SU-DHL-6 (cell line): ENCODE results near the gene NECAB2.

Experiments used
- H2AFZ ChIP-seq: fragments of 200-600 bp; sonication (generic); 2 replicates; pipeline ENCODE4 v1.6.1; 2014; ENCODE audit warnings: low read depth, mild to moderate bottlenecking, moderate library complexity, mixed read lengths, antibody characterized with exemption, low read length; ENCODE audit not compliant: severe bottlenecking
- H3F3A ChIP-seq: fragments of 200-600 bp; shearing (Covaris generic); 2 replicates; pipeline ENCODE4 v1.6.0; 2016; ENCODE audit warnings: antibody characterized with exemption, mild to moderate bottlenecking; ENCODE audit not compliant: insufficient read depth
- H3K27ac ChIP-seq: fragments of 200-600 bp; sonication (generic); 2 replicates; pipeline ENCODE4 v1.5.1; 2016; ENCODE audit warnings: low read depth, mild to moderate bottlenecking, low read length, moderate library complexity, mixed read lengths
- H3K27me3 ChIP-seq: fragments of 200-600 bp; sonication (generic), shearing (Covaris generic); 2 replicates; pipeline ENCODE4 v1.6.0; 2014; ENCODE audit warnings: mild to moderate bottlenecking, low read length
- H3K36me3 ChIP-seq: fragments of 200-600 bp; sonication (generic); 2 replicates; pipeline ENCODE4 v1.6.1; 2014; ENCODE audit warnings: mild to moderate bottlenecking, low read length, mixed read lengths
- H3K4me2 ChIP-seq: fragments of 300-600, 200-600 bp; shearing (Covaris generic), sonication (generic); 2 replicates; pipeline ENCODE4 v1.6.0; 2014; ENCODE audit warnings: low read length, low read depth, mild to moderate bottlenecking; ENCODE audit not compliant: poor library complexity, severe bottlenecking
- H3K4me3 ChIP-seq: fragments of 200-600 bp; sonication (generic); 2 replicates; pipeline ENCODE4 v1.5.1; 2014; ENCODE audit warnings: antibody characterized with exemption, low read length, mild to moderate bottlenecking, mixed read lengths; ENCODE audit not compliant: insufficient read depth, poor library complexity, severe bottlenecking
- H3K79me2 ChIP-seq: fragments of 200-600 bp; sonication (generic); 2 replicates; pipeline ENCODE4 v1.6.1; 2014; ENCODE audit warnings: mild to moderate bottlenecking, low read length, moderate library complexity; ENCODE audit not compliant: insufficient read depth
- H3K9ac ChIP-seq: fragments of 200-600 bp; sonication (generic); 2 replicates; pipeline ENCODE4 v1.7.0; 2014; ENCODE audit warnings: mild to moderate bottlenecking, low read length
- H3K9me2 ChIP-seq: fragments of 200-600 bp; sonication (generic); replicated peaks from 2 replicates; pipeline ENCODE4 v1.6.1; 2014; ENCODE audit warnings: low read length; ENCODE audit not compliant: insufficient read depth
- H3K9me3 ChIP-seq: fragments of 200-600 bp; sonication (generic); 2 replicates; pipeline ENCODE4 v1.6.1; 2014; ENCODE audit warnings: low read length, mixed read lengths; ENCODE audit not compliant: insufficient read depth
- H4K20me1 ChIP-seq: fragments of 200-600 bp; sonication (generic); 2 replicates; pipeline ENCODE4 v1.6.1; 2014; ENCODE audit warnings: low read depth, mild to moderate bottlenecking, antibody characterized with exemption, low read length, moderate library complexity, mixed read lengths
- CTCF ChIP-seq: fragments of 200-600 bp; sonication (generic); IDR thresholded peaks from one replicate; pipeline ENCODE4 v1.5.1; 2017; ENCODE audit warnings: antibody characterized with exemption, mild to moderate bottlenecking, low read length, moderate library complexity; ENCODE audit not compliant: insufficient read depth, poor library complexity, severe bottlenecking
- EZH2phosphoT487 ChIP-seq: fragments of 200-600 bp; sonication (generic), shearing (Covaris generic); conservative IDR thresholded peaks from 2 replicates; pipeline ENCODE4 v1.6.1; 2018; ENCODE audit warnings: mild to moderate bottlenecking, antibody characterized with exemption, low read length, moderate library complexity, mixed read lengths

NECAB2 gene

GRCh38 chr16:84007965-84008364, 39.9 kb downstream of the NECAB2 start:
- Histone ChIP-seq H3K27me3 (no peaks in the 10 kb centered on the region), H3K9me2 (no peaks in the 10 kb centered on the region), H3K36me3 (no peaks in the 10 kb centered on the region), H3K9me3 (no peaks in the 10 kb centered on the region), H2AFZ (no peak overlapping the region), H3K27ac (no peak overlapping the region), H4K20me1 (no peaks in the 10 kb centered on the region), H3K4me3 (no peak overlapping the region), H3K79me2 (no peaks in the 10 kb centered on the region), H3K4me2 (no peak overlapping the region), H3F3A (no peaks in the 10 kb centered on the region), H3K9ac (no peak overlapping the region)
- TF ChIP-seq EZH2phosphoT487 (no peak), CTCF (no peak)

GRCh38 chr16:84009282-84009681, 41.2 kb downstream of the NECAB2 start:
- H3K4me3 ChIP-seq: no peak overlapping the region
- H3F3A ChIP-seq: no peaks in the 10 kb centered on the region
- H3K79me2 ChIP-seq: no peaks in the 10 kb centered on the region
- no peaks in the 10 kb centered on the region for H3K9me2 ChIP-seq
- no peak overlapping the region for H2AFZ ChIP-seq
- H3K9me3 ChIP-seq: no peaks in the 10 kb centered on the region
- H3K27me3 ChIP-seq: no peaks in the 10 kb centered on the region
- H3K36me3 ChIP-seq: no peaks in the 10 kb centered on the region
- H3K27ac ChIP-seq: no peak overlapping the region
- TF ChIP-seq EZH2phosphoT487 (no peak), CTCF (no peak)
- no peak overlapping the region for H3K4me2 ChIP-seq
- no peak overlapping the region for H3K9ac ChIP-seq
- no peaks in the 10 kb centered on the region for H4K20me1 ChIP-seq

DNA sequence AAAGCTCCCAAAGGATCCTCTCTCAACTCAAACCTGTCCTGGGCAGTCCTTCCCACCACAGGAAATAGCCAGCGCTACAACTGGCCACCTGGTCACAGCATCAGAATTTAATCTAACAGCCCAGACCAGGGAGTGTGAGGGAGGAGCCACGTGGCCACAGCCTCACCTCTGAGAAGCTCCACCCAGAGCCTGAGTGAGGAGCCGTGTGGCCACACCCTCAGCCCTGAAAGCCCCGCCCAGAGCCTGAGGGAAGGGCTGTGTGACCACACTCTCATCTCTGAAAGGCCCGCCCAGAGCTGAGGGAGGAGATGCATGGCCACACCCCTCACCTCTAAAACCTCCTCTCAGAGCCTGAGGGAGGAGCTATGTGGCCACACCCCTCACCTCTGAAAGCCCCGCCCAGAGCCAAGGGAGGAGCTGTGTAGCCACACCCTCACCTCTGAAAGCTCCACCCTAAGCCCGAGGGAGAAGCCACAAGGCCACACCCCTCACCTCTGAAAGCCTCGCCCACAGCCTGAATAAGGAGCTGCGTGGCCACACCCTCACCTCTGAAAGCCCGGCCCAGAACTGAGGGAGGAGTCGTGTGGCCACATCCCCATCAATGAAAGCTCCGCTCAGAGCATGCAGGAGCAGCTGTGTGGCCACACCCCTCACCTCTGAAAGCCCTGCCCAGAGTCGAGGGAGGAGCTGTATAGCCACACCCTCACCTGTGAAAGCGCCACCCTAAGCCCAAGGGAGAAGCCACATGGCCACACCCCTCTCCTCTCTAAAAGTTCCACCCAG, 45.9 kb downstream of the NECAB2 start:
- Histone ChIP-seq H4K20me1 (no peaks in the 10 kb centered on the region), H3K79me2 (no peaks in the 10 kb centered on the region), H3K27ac (no peak overlapping the region), H2AFZ (no peak overlapping the region), H3K4me2 (no peak overlapping the region), H3K27me3 (no peaks in the 10 kb centered on the region), H3K9ac (no peak overlapping the region), H3K36me3 (no peaks in the 10 kb centered on the region), H3F3A (no peaks in the 10 kb centered on the region), H3K9me2 (no peaks in the 10 kb centered on the region), H3K4me3 (no peak overlapping the region), H3K9me3 (0 out of 2 replicates have a peak, but pooled peaks cover 6% of the 10 kb centered on the region)
- no peak for TF ChIP-seq CTCF
- no peak for TF ChIP-seq EZH2phosphoT487
